ENCODE results near the gene SH3PXD2A. TPM values are rescaled to one million over a fixed set of nuclear protein-coding genes. Genes with fewer than 3 reads are reported as not detected.
"Not testable (repeated sequence)": the region's sequence is repeated elsewhere in the genome, so short reads cannot be mapped to it uniquely, and the experiment has no call there.

The SH3PXD2A gene
- polyA plus RNA-seq, 4 donors, result 2.2 to 28.3 (median 8.7) TPM

DNA sequence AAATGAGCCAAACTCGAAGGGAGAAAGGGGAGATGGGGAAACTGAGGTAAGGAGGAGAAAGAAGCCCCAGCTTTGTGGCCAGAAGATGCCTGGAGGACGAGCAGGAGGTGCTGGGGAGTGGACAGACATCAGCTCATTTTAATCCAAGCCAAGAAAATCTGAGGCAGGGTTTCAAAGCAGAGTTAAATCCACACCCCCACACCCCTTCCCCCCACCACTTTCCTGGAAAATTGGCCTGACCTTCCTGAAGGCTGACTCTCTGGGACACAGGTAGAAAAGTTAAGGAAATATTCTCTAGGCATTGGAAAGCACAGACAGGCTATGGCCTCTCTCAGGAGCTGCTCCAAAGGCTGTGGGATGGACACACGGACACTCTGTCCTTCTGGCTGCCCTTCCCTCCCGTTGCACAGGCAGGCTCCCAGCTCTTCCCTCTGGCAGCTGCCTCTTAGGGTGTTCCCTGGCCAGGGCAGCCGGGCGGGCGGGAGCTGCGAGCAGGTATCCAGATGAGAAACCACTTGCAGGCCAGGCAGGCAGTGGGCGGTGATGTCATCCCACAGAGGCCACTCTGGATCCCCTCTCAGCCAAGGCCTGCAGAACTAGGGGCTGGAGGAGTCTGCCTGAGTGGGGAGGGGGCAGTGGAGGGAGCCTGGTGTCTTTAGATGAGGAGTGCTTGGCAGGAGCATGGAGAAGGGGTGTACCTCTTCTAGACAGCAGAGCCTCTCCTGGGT lies 190.1 kb downstream of the SH3PXD2A start:
- peaks cover 0 to 51% (median 0%) of the 10 kb centered on the region in 3 donors for H3K36me3 ChIP-seq (ENCODE audit: control insufficient read depth in 3 of 3, insufficient read depth in 2 of 3, low read depth in 1 of 3, low read length in 3 of 3)
- FAIRE-seq (no peak), DNase-seq (no peak)
- H3K27me3 ChIP-seq (ENCODE audit: control insufficient read depth in 3 of 3, insufficient read depth in 3 of 3, low read length in 3 of 3), result no peaks in the 10 kb centered on the region
- no peak overlapping the region for H3K27ac ChIP-seq (ENCODE audit: low read depth in 1 of 3, low read length in 2 of 3)
- H3K4me1 ChIP-seq (ENCODE audit: control insufficient read depth in 3 of 3, insufficient read depth in 2 of 3, low read depth in 1 of 3, low read length in 2 of 3), result peaks cover 2 to 28% (median 3%) of the 10 kb centered on the region in 3 donors
- 64 to 73% (median 73%) methylated on average over 9 of the region's 9 CpGs for WGBS, 3 donors
- H3K9me3 ChIP-seq (ENCODE audit: control insufficient read depth in 2 of 2, insufficient read depth in 1 of 2, low read depth in 1 of 2, low read length in 1 of 2), result no peaks in the 10 kb centered on the region
- no peak overlapping the region for H3K4me3 ChIP-seq (ENCODE audit: low read depth in 1 of 3, low read length in 3 of 3)

GRCh38 chr10:103663802-103664201 lies 191.6 kb downstream of the SH3PXD2A start:
- DNase-seq (peak in 1 of 2 donors; percentile 43), FAIRE-seq (no peak)
- H3K9me3 ChIP-seq (ENCODE audit: control insufficient read depth in 2 of 2, insufficient read depth in 1 of 2, low read depth in 1 of 2, low read length in 1 of 2), result no peaks in the 10 kb centered on the region
- peaks cover 0 to 43% (median 2%) of the 10 kb centered on the region in 3 donors for H3K4me1 ChIP-seq (ENCODE audit: control insufficient read depth in 3 of 3, insufficient read depth in 2 of 3, low read depth in 1 of 3, low read length in 2 of 3)
- H3K36me3 ChIP-seq (ENCODE audit: control insufficient read depth in 3 of 3, insufficient read depth in 2 of 3, low read depth in 1 of 3, low read length in 3 of 3), result peaks cover 0 to 58% (median 0%) of the 10 kb centered on the region in 3 donors
- WGBS, 3 donors, result 20 to 51% (median 35%) methylated on average over 13 of the region's 13 CpGs
- H3K4me3 ChIP-seq (ENCODE audit: low read depth in 1 of 3, low read length in 3 of 3), result no peak overlapping the region
- H3K27ac ChIP-seq (ENCODE audit: low read depth in 1 of 3, low read length in 2 of 3), result no peak overlapping the region
- no peaks in the 10 kb centered on the region for H3K27me3 ChIP-seq (ENCODE audit: control insufficient read depth in 3 of 3, insufficient read depth in 3 of 3, low read length in 3 of 3)

DNA sequence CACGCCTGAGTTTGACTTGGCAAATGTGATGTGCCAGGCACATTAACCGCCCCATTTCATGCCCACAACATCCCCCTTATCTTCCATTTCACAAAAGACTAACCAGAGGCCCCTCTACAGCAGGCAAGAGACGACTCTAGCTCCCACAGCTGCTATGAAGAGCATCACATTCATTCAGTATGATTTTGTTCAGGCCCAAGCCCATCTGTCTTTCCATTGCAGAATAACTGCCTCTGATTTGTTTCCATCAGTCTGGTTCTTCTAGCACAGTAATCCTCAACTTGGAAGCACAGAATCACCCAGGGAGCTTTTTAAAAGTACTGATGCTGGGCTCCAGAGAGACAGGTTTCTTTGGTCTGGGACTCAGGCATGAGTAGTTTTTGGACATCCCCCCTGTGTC lies 192.1 kb downstream of the SH3PXD2A start:
- DNase-seq (no peak), FAIRE-seq (no peak)
- Histone ChIP-seq H3K4me1 (ENCODE audit: control insufficient read depth in 3 of 3, insufficient read depth in 2 of 3, low read depth in 1 of 3, low read length in 2 of 3) (peaks cover 0 to 48% (median 2%) of the 10 kb centered on the region in 3 donors), H3K4me3 (ENCODE audit: low read depth in 1 of 3, low read length in 3 of 3) (no peak overlapping the region), H3K9me3 (ENCODE audit: control insufficient read depth in 2 of 2, insufficient read depth in 1 of 2, low read depth in 1 of 2, low read length in 1 of 2) (no peaks in the 10 kb centered on the region), H3K36me3 (ENCODE audit: control insufficient read depth in 3 of 3, insufficient read depth in 2 of 3, low read depth in 1 of 3, low read length in 3 of 3) (peaks cover 0 to 58% (median 0%) of the 10 kb centered on the region in 3 donors), H3K27ac (ENCODE audit: low read depth in 1 of 3, low read length in 2 of 3) (no peak overlapping the region), H3K27me3 (ENCODE audit: control insufficient read depth in 3 of 3, insufficient read depth in 3 of 3, low read length in 3 of 3) (no peaks in the 10 kb centered on the region)
- WGBS, 3 donors, result 84 to 93% (median 86%) methylated on average over 3 of the region's 3 CpGs

DNA sequence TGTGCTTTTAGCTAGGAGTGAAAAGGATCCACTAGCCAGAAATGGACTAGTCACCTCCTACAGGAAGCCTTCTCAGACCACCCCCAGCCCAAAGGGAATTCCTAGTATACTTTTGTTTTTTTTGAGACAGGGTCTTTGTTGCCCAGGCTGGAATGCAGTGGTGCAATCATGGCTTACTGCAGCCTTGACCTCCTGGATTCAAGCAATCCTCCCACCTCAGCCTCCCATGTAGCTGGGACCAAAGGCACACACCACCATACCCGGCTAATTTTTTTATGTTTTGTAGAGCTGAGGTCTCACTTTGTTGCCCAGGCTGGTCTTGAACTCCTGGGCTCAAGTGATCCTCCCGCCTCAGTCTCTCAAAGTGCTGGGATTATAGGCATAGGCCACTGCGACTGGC lies 192.7 kb downstream of the SH3PXD2A start:
- H3K27me3 ChIP-seq (ENCODE audit: control insufficient read depth in 3 of 3, insufficient read depth in 3 of 3, low read length in 3 of 3); DNase-seq; FAIRE-seq; H3K9me3 ChIP-seq (ENCODE audit: control insufficient read depth in 2 of 2, insufficient read depth in 1 of 2, low read depth in 1 of 2, low read length in 1 of 2); H3K4me3 ChIP-seq (ENCODE audit: low read depth in 1 of 3, low read length in 3 of 3); H3K27ac ChIP-seq (ENCODE audit: low read depth in 1 of 3, low read length in 2 of 3): not testable (repeated sequence)
- 94 to 96% (median 96%) methylated on average over 3 of the region's 3 CpGs for WGBS, 3 donors
- Histone ChIP-seq H3K36me3 (ENCODE audit: control insufficient read depth in 3 of 3, insufficient read depth in 2 of 3, low read depth in 1 of 3, low read length in 3 of 3) (peaks cover 0 to 58% (median 0%) of the 10 kb centered on the region in 3 donors), H3K4me1 (ENCODE audit: control insufficient read depth in 3 of 3, insufficient read depth in 2 of 3, low read depth in 1 of 3, low read length in 2 of 3) (peaks cover 0 to 48% (median 2%) of the 10 kb centered on the region in 3 donors)

DNA sequence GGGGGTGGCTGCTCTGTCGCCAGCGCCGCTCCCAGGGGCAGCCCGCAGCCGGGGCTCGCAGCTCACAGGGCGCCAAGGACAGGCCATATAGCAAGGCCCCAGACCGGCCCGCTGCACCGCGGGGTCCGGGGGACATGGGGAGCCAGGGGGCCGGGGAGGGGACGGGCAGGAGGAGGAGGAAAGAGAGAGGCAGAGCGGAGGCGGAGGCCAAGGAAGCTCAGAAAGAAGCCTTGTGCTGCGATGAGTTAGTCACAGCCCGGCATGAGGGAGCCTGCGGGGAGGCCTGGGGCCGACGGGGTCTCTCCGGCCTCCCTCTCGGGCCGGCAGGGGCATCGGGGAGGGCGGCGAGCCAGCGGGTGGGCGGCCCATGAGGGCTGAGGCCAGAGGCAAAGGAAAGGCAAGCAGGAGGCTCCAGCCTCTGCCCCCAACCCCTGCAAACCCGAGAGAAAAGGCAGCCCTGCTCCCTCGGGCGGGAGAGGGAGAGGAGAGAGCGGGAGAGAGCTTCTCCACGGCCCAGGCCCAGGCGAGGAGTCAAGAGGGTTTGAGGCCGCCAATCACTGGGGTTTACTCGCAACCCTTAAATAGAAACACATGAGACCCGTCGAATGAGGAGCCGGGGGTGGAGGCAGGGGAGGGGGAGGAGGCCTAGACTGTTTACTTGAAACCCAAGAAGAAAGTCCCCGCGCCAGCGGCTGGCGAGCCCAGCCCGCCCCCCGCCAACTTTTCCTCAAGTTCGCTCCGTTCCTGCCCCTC lies 194.0 kb downstream of the SH3PXD2A start:
- Histone ChIP-seq H3K9me3 (ENCODE audit: control insufficient read depth in 2 of 2, insufficient read depth in 1 of 2, low read depth in 1 of 2, low read length in 1 of 2) (peaks cover 0 to 12% of the 10 kb centered on the region in 2 donors), H3K27ac (ENCODE audit: low read depth in 1 of 3, low read length in 2 of 3) (peak overlapping the region; percentile 15 to 91 (median 83)), H3K4me1 (ENCODE audit: control insufficient read depth in 3 of 3, insufficient read depth in 2 of 3, low read depth in 1 of 3, low read length in 2 of 3) (peaks cover 0 to 40% (median 2%) of the 10 kb centered on the region in 3 donors), H3K36me3 (ENCODE audit: control insufficient read depth in 3 of 3, insufficient read depth in 2 of 3, low read depth in 1 of 3, low read length in 3 of 3) (peaks cover 0 to 58% (median 0%) of the 10 kb centered on the region in 3 donors), H3K27me3 (ENCODE audit: control insufficient read depth in 3 of 3, insufficient read depth in 3 of 3, low read length in 3 of 3) (no peaks in the 10 kb centered on the region), H3K4me3 (ENCODE audit: low read depth in 1 of 3, low read length in 3 of 3) (peak overlapping the region; percentile 10 to 82 (median 56))
- DNase-seq (peak in 1 of 2 donors; percentile 50), FAIRE-seq (no peak)
- 68 to 82% (median 75%) methylated on average over 39 to 48 of the region's 48 CpGs for WGBS, 3 donors

- 25 to 42% (median 27%) methylated on average over 42 of the region's 42 CpGs for WGBS, 3 donors
- Histone ChIP-seq H3K4me3 (ENCODE audit: low read depth in 1 of 3, low read length in 3 of 3) (peak overlapping the region; percentile 26 to 82 (median 56)), H3K36me3 (ENCODE audit: control insufficient read depth in 3 of 3, insufficient read depth in 2 of 3, low read depth in 1 of 3, low read length in 3 of 3) (peaks cover 0 to 51% (median 0%) of the 10 kb centered on the region in 3 donors), H3K27me3 (ENCODE audit: control insufficient read depth in 3 of 3, insufficient read depth in 3 of 3, low read length in 3 of 3) (no peaks in the 10 kb centered on the region), H3K9me3 (ENCODE audit: control insufficient read depth in 2 of 2, insufficient read depth in 1 of 2, low read depth in 1 of 2, low read length in 1 of 2) (peaks cover 0 to 12% of the 10 kb centered on the region in 2 donors), H3K27ac (ENCODE audit: low read depth in 1 of 3, low read length in 2 of 3) (peak overlapping the region; percentile 75 to 91 (median 83)), H3K4me1 (ENCODE audit: control insufficient read depth in 3 of 3, insufficient read depth in 2 of 3, low read depth in 1 of 3, low read length in 2 of 3) (peaks cover 0 to 40% (median 2%) of the 10 kb centered on the region in 3 donors)
- FAIRE-seq (no peak), DNase-seq (no peak)
These were observed 194.8 kb downstream of the SH3PXD2A start for GRCh38 chr10:103660364-103661197.

- Histone ChIP-seq H3K9me3 (ENCODE audit: control insufficient read depth in 2 of 2, insufficient read depth in 1 of 2, low read depth in 1 of 2, low read length in 1 of 2) (peaks cover 0 to 12% of the 10 kb centered on the region in 2 donors), H3K4me1 (ENCODE audit: control insufficient read depth in 3 of 3, insufficient read depth in 2 of 3, low read depth in 1 of 3, low read length in 2 of 3) (peaks cover 0 to 40% (median 2%) of the 10 kb centered on the region in 3 donors), H3K36me3 (ENCODE audit: control insufficient read depth in 3 of 3, insufficient read depth in 2 of 3, low read depth in 1 of 3, low read length in 3 of 3) (peaks cover 0 to 50% (median 0%) of the 10 kb centered on the region in 3 donors), H3K27ac (ENCODE audit: low read depth in 1 of 3, low read length in 2 of 3) (peak overlapping the region; percentile 75 to 91 (median 83)), H3K27me3 (ENCODE audit: control insufficient read depth in 3 of 3, insufficient read depth in 3 of 3, low read length in 3 of 3) (no peaks in the 10 kb centered on the region), H3K4me3 (ENCODE audit: low read depth in 1 of 3, low read length in 3 of 3) (peak overlapping the region; percentile 26 to 82 (median 56))
- 18 to 27% (median 26%) methylated on average over 10 to 11 of the region's 11 CpGs for WGBS, 3 donors
- FAIRE-seq (no peak), DNase-seq (peak; percentile 85 to 97)
These were observed 195.6 kb downstream of the SH3PXD2A start for GRCh38 chr10:103659674-103660363.
